HepG2 (cell line): ENCODE results near the gene GAL3ST1.

Source experiments
- ARHGAP35 ChIP-seq: sonication (generic); formaldehyde crosslinking; IDR thresholded peaks from 2 replicates; pipeline ENCODE4 v1.9.0; 2022; ENCODE audit warnings: mild to moderate bottlenecking, inconsistent platforms, moderate library complexity, missing genetic modification reagents, borderline replicate concordance
- CTCF ChIP-seq: sonication (generic); formaldehyde crosslinking; IDR thresholded peaks from 2 replicates; pipeline ENCODE4 v1.5.0; 2020; ENCODE audit warnings: mild to moderate bottlenecking, missing genetic modification reagents, moderate library complexity
- POLR2A ChIP-seq, 2 experiments: IDR thresholded peaks; 2 replicates each; pipeline ENCODE4 v1.6.1; 2011; ENCODE audit warnings: low read depth in 2 of 2, low read length in 2 of 2, mild to moderate bottlenecking in 1 of 2, moderate library complexity in 1 of 2; ENCODE audit not compliant: insufficient read depth in 1 of 2
- STAG1 ChIP-seq: sonication (generic); formaldehyde crosslinking; IDR thresholded peaks from 2 replicates; pipeline ENCODE4 v1.4.0; 2020; ENCODE audit warnings: missing genetic modification reagents
- TOE1 ChIP-seq: sonication (generic); formaldehyde crosslinking; IDR thresholded peaks from 2 replicates; pipeline ENCODE4 v1.4.0; 2020; ENCODE audit warnings: mild to moderate bottlenecking, missing genetic modification reagents
- ZNF274 ChIP-seq: sonication (generic); formaldehyde crosslinking; IDR thresholded peaks from 2 replicates; pipeline ENCODE4 v1.5.1; 2020; ENCODE audit warnings: mild to moderate bottlenecking, missing genetic modification reagents

- TF ChIP-seq CTCF (no peak), ARHGAP35 (CRISPR knock-in tag) (no peak), ZNF274 (CRISPR knock-in tag) (no peak), STAG1 (no peak), POLR2A (IDR thresholded peaks at IDR 0.05; ENCODE audit: insufficient read depth in 1 of 2, low read depth in 2 of 2, low read length in 2 of 2) (no peak), TOE1 (no peak)
Observed at GRCh38 chr22:30562366-30562765, 12.1 kb downstream of the GAL3ST1 start.
